ENCODE measurements around the gene KIF19. TPM values are rescaled to one million over a fixed set of nuclear protein-coding genes. Genes with fewer than 3 reads are reported as not detected.

KIF19 gene
- total and polyA plus RNA-seq, 2 experiments from 2014 or later, result 0.46 to 0.80 TPM

GRCh38 chr17:74354123-74354522 is 28.1 kb downstream of the KIF19 start:
- Histone ChIP-seq H3K27ac (no peak overlapping the region), H3K4me2 (no peak overlapping the region), H3K36me3 (replicated peaks; ENCODE audit: insufficient read depth, low read depth) (no peaks in the 10 kb centered on the region), H3K9me2 (replicated peaks; ENCODE audit: insufficient read depth) (no peaks in the 10 kb centered on the region), H4K20me1 (ENCODE audit: insufficient read depth, poor library complexity, severe bottlenecking) (no peaks in the 10 kb centered on the region), H3K4me3 (no peak overlapping the region), H2AFZ (no peak overlapping the region), H3K79me2 (no peaks in the 10 kb centered on the region), H3K9me3 (ENCODE audit: low read depth) (no peaks in the 10 kb centered on the region), H3K27me3 (peaks cover 68% of the 10 kb centered on the region), H3K4me1 (ENCODE audit: insufficient read depth) (no peaks in the 10 kb centered on the region)
- DNase-seq (ENCODE audit: low spot score), result peak; percentile 75
- TF ChIP-seq EZH2 (IDR thresholded peaks at IDR 0.05; ENCODE audit: borderline replicate concordance) (no peak), EZH2phosphoT487 (IDR thresholded peaks at IDR 0.05; ENCODE audit: low read depth, severe bottlenecking, unreplicated experiment) (no peak)
- TF ChIP-seq, protein P1, sequence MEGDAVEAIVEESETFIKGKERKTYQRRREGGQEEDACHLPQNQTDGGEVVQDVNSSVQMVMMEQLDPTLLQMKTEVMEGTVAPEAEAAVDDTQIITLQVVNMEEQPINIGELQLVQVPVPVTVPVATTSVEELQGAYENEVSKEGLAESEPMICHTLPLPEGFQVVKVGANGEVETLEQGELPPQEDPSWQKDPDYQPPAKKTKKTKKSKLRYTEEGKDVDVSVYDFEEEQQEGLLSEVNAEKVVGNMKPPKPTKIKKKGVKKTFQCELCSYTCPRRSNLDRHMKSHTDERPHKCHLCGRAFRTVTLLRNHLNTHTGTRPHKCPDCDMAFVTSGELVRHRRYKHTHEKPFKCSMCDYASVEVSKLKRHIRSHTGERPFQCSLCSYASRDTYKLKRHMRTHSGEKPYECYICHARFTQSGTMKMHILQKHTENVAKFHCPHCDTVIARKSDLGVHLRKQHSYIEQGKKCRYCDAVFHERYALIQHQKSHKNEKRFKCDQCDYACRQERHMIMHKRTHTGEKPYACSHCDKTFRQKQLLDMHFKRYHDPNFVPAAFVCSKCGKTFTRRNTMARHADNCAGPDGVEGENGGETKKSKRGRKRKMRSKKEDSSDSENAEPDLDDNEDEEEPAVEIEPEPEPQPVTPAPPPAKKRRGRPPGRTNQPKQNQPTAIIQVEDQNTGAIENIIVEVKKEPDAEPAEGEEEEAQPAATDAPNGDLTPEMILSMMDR (IDR thresholded peaks at IDR 0.05; ENCODE audit: poor library complexity), result peak; percentile 48
- WGBS (ENCODE audit: low lambda C conversion rate, missing lambda C conversion rate), result 8% methylated on average over 21 of the region's 29 CpGs

- H3K4me2 ChIP-seq, result no peak overlapping the region
- no peak for TF ChIP-seq EZH2 (IDR thresholded peaks at IDR 0.05; ENCODE audit: borderline replicate concordance)
- TF ChIP-seq EZH2phosphoT487 (IDR thresholded peaks at IDR 0.05; ENCODE audit: low read depth, severe bottlenecking, unreplicated experiment), result no peak
- TF ChIP-seq, protein P1 (IDR thresholded peaks at IDR 0.05; ENCODE audit: poor library complexity), result no peak
- WGBS (ENCODE audit: low lambda C conversion rate, missing lambda C conversion rate), result 91% methylated on average over 10 of the region's 10 CpGs
- no peaks in the 10 kb centered on the region for H3K4me1 ChIP-seq (ENCODE audit: insufficient read depth)
- H3K9me2 ChIP-seq (replicated peaks; ENCODE audit: insufficient read depth), result no peaks in the 10 kb centered on the region
- H3K4me3 ChIP-seq, result no peak overlapping the region
- no peaks in the 10 kb centered on the region for H3K36me3 ChIP-seq (replicated peaks; ENCODE audit: insufficient read depth, low read depth)
- no peaks in the 10 kb centered on the region for H4K20me1 ChIP-seq (ENCODE audit: insufficient read depth, poor library complexity, severe bottlenecking)
- no peak overlapping the region for H2AFZ ChIP-seq
- no peak for DNase-seq (ENCODE audit: low spot score)
- H3K9me3 ChIP-seq (ENCODE audit: low read depth), result no peaks in the 10 kb centered on the region
- peaks cover 66% of the 10 kb centered on the region for H3K27me3 ChIP-seq
- no peaks in the 10 kb centered on the region for H3K79me2 ChIP-seq
- no peak overlapping the region for H3K27ac ChIP-seq
Observed at GRCh38 chr17:74354561-74354960, 28.5 kb downstream of the KIF19 start.

- 89% methylated on average over 8 of the region's 8 CpGs for WGBS (ENCODE audit: low lambda C conversion rate, missing lambda C conversion rate)
- H4K20me1 ChIP-seq (ENCODE audit: insufficient read depth, poor library complexity, severe bottlenecking), result no peaks in the 10 kb centered on the region
- TF ChIP-seq, protein P1 (IDR thresholded peaks at IDR 0.05; ENCODE audit: poor library complexity), result no peak
- TF ChIP-seq EZH2 (IDR thresholded peaks at IDR 0.05; ENCODE audit: borderline replicate concordance), result no peak
- no peak for TF ChIP-seq EZH2phosphoT487 (IDR thresholded peaks at IDR 0.05; ENCODE audit: low read depth, severe bottlenecking, unreplicated experiment)
- H2AFZ ChIP-seq, result no peak overlapping the region
- no peaks in the 10 kb centered on the region for H3K9me2 ChIP-seq (replicated peaks; ENCODE audit: insufficient read depth)
- H3K79me2 ChIP-seq, result no peaks in the 10 kb centered on the region
- H3K27me3 ChIP-seq, result peaks cover 64% of the 10 kb centered on the region
- no peak overlapping the region for H3K27ac ChIP-seq
- no peak for DNase-seq (ENCODE audit: low spot score)
- no peak overlapping the region for H3K4me3 ChIP-seq
- H3K9me3 ChIP-seq (ENCODE audit: low read depth), result no peaks in the 10 kb centered on the region
- no peaks in the 10 kb centered on the region for H3K36me3 ChIP-seq (replicated peaks; ENCODE audit: insufficient read depth, low read depth)
- H3K4me1 ChIP-seq (ENCODE audit: insufficient read depth), result no peaks in the 10 kb centered on the region
- no peak overlapping the region for H3K4me2 ChIP-seq
Observed at GRCh38 chr17:74355065-74355464, 29.0 kb downstream of the KIF19 start.
